Measurements from ENCODE around the gene WWOX. TPM values are rescaled to one million over a fixed set of nuclear protein-coding genes. Genes with fewer than 3 reads are reported as not detected.

Gene WWOX
- total and polyA plus RNA-seq, 2 of the 13 experiments (the other 11 are each of a cell fraction or from before 2014, with no cell fraction given), result 9.1 to 37.4 TPM

DNA sequence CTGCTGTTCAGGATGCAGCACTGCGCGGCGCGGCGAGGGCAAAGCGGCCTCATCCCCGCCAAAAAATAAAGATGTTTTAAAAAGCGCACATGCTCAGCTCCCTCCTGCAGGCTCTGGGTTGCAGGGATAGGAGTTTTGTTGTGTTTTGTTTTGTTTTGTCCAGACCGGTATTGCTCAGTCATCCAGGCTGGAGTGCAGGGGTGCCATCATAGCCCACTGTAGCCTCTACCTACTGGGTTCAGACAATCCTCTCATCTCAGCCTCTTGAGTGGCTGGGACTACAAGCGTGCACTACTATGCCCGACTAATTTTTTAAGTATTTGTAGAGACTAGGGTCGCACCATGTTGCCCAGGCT is 636 bp downstream of the WWOX start (continued):
- TF ChIP-seq, protein P1, sequence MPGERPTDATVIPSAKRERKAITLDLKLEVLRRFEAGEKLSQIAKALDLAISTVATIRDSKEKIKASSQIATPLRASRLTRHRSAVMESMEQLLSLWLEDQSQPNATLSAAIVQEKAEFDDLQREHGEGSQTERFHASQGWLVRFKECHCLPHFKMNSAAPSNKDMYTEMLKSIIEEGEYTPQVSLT (CRISPR knock-in tag; IDR thresholded peaks at IDR 0.05; ENCODE audit: borderline replicate concordance, low read depth), result no peak
- TF ChIP-seq ZNF564 (CRISPR knock-in tag; IDR thresholded peaks at IDR 0.05), result no peak; the same call in 1 of the 2 replicates
- no peak for TF ChIP-seq STAT5B (CRISPR knock-in tag; IDR thresholded peaks at IDR 0.05)
- no peak; the same call in 1 of the 2 replicates for TF ChIP-seq SP4 (CRISPR knock-in tag; IDR thresholded peaks at IDR 0.05)
- TF ChIP-seq MED8 (CRISPR knock-in tag; IDR thresholded peaks at IDR 0.05; ENCODE audit: insufficient replicate concordance), result peak; percentile 40
- TF ChIP-seq MNT (IDR thresholded peaks at IDR 0.05), result no peak
- no peak for TF ChIP-seq TEAD3 (CRISPR knock-in tag; optimal IDR thresholded peaks at IDR 0.05; ENCODE audit: borderline replicate concordance)
- no peak for TF ChIP-seq TERF1 (CRISPR knock-in tag; IDR thresholded peaks at IDR 0.05)
- 0 out of 2 replicates have a peak, but pooled peaks have one; percentile 3 for TF ChIP-seq ZBTB3 (CRISPR knock-in tag; IDR thresholded peaks at IDR 0.05; ENCODE audit: borderline replicate concordance, low read depth)
- no peak for TF ChIP-seq POLR2G (IDR thresholded peaks at IDR 0.05; ENCODE audit: low read depth, low read length)
- TF ChIP-seq MTF1 (CRISPR knock-in tag; IDR thresholded peaks at IDR 0.05), result no peak
- TF ChIP-seq MEIS1 (CRISPR knock-in tag; IDR thresholded peaks at IDR 0.05; ENCODE audit: borderline replicate concordance), result no peak
- TF ChIP-seq ZNF558 (CRISPR knock-in tag; IDR thresholded peaks at IDR 0.05; ENCODE audit: borderline replicate concordance), result no peak
- TF ChIP-seq NFATC3 (CRISPR knock-in tag; IDR thresholded peaks at IDR 0.05), result 0 out of 2 replicates have a peak, but pooled peaks have one; percentile 5
- no peak for TF ChIP-seq ZNF720 (CRISPR knock-in tag; IDR thresholded peaks at IDR 0.05)
- no peak for TF ChIP-seq PBX3 (CRISPR knock-in tag; IDR thresholded peaks at IDR 0.05; ENCODE audit: borderline replicate concordance)
- 0 out of 2 replicates have a peak, but pooled peaks have one; percentile 16 for TF ChIP-seq ZNF773 (CRISPR knock-in tag; IDR thresholded peaks at IDR 0.05; ENCODE audit: borderline replicate concordance)
- TF ChIP-seq ZNF121 (CRISPR knock-in tag; IDR thresholded peaks at IDR 0.05), result no peak
- no peak for TF ChIP-seq CEBPB (IDR thresholded peaks at IDR 0.05; ENCODE audit: borderline replicate concordance, low read depth, low read length)
- 0 out of 2 replicates have a peak, but pooled peaks have one; percentile 58 for TF ChIP-seq HES4 (CRISPR knock-in tag; IDR thresholded peaks at IDR 0.05; ENCODE audit: borderline replicate concordance)
- TF ChIP-seq, protein P2, sequence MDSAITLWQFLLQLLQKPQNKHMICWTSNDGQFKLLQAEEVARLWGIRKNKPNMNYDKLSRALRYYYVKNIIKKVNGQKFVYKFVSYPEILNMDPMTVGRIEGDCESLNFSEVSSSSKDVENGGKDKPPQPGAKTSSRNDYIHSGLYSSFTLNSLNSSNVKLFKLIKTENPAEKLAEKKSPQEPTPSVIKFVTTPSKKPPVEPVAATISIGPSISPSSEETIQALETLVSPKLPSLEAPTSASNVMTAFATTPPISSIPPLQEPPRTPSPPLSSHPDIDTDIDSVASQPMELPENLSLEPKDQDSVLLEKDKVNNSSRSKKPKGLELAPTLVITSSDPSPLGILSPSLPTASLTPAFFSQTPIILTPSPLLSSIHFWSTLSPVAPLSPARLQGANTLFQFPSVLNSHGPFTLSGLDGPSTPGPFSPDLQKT (CRISPR knock-in tag; IDR thresholded peaks at IDR 0.05; ENCODE audit: borderline replicate concordance), result no peak
- TF ChIP-seq ZSCAN31 (CRISPR knock-in tag; IDR thresholded peaks at IDR 0.05; ENCODE audit: low read depth), result no peak
- TF ChIP-seq SNAI1 (CRISPR knock-in tag; IDR thresholded peaks at IDR 0.05; ENCODE audit: borderline replicate concordance), result no peak
